HG03469 (cell line): ENCODE measurements around the gene CEP164.
"Not testable (repeated sequence)": the region's sequence is repeated elsewhere in the genome, so short reads cannot be mapped to it uniquely, and the experiment has no call there.

Source experiments
- ATAC-seq: cut with Tn5 transposase; IDR thresholded peaks from one replicate; pipeline ENCODE4 v1.9.1; 2021; ENCODE audit warnings: mild to moderate bottlenecking, moderate library complexity, moderate number of reproducible peaks; ENCODE audit not compliant: unreplicated experiment

The CEP164 gene

GRCh38 chr11:117303646-117304315, 23.9 kb upstream of the CEP164 start:
- no peak for ATAC-seq

DNA sequence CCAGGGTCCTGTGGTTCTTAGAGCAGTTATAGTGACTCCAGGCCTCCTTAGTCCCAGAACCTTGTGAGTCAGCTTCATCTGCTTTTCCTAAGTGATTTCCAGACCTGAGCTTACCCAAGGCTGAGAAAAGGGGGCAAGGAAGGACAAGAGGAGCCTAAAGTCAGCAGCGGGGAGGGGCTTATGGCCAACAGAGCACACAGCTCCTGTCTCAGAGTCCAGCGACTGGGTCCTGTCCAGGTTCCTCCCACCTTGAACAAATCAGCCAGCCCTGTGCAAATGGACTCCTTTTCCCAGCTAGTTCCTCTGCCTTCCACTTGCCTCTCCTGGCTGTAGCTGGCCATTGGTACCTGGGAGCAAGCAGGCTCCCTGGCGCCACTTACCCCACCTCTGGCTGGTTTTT, 22.5 kb upstream of the CEP164 start:
- ATAC-seq = no peak

- ATAC-seq = no peak
Measured at GRCh38 chr11:117309310-117309709, 18.3 kb upstream of the CEP164 start.

DNA sequence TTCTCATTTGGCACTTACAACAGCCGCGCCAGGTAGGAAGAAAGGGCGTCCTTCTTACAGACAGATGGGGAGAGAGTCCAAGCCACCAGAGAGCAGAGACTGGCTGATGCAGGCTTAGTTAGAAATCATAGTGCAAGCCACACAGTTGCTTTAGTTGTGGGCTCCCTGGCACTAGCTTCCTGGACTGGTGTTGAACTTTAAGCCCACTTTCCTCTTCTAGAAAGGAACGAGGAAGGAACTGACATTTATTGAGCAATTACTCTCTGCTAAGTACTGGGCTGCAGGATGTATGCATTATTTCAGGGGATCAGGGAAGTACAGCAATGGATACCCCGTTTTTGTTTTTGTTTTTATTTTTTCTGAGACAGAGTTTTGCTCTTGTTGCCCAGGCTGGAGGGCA, 14.6 kb upstream of the CEP164 start:
- no peak for ATAC-seq

- ATAC-seq = no peak
Measured at GRCh38 chr11:117313828-117314768, 13.6 kb upstream of the CEP164 start.

- ATAC-seq = no peak
Measured at GRCh38 chr11:117314840-117315239, 12.8 kb upstream of the CEP164 start.

- ATAC-seq = no peak
Measured at GRCh38 chr11:117315285-117316196, 12.1 kb upstream of the CEP164 start.

- no peak for ATAC-seq
Measured at GRCh38 chr11:117316197-117316961, 11.3 kb upstream of the CEP164 start, which contains the start of gene BACE1. BACE1 (minus strand) TSS chr11:117316256; CDS start chr11:117315795, 461 bp downstream.

DNA sequence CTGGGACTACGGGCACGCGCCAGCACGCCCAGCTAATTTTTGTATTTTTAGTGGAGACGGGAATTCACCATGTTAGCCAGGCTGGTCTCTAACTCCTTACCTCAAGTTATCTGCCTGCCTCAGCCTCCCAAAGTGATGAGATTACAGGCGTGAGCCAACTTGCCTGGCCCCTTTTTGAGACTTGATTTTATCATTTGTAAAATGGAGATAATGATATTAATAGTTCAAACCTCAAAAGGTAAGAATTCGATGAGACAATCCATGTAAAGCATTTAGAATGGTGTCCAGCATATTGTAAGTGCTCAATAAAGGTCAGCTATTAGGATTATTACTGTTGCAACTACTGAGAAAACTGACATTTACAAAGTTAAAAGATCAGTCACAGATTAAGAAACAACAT, 8.9 kb upstream of the CEP164 start:
- no peak for ATAC-seq

DNA sequence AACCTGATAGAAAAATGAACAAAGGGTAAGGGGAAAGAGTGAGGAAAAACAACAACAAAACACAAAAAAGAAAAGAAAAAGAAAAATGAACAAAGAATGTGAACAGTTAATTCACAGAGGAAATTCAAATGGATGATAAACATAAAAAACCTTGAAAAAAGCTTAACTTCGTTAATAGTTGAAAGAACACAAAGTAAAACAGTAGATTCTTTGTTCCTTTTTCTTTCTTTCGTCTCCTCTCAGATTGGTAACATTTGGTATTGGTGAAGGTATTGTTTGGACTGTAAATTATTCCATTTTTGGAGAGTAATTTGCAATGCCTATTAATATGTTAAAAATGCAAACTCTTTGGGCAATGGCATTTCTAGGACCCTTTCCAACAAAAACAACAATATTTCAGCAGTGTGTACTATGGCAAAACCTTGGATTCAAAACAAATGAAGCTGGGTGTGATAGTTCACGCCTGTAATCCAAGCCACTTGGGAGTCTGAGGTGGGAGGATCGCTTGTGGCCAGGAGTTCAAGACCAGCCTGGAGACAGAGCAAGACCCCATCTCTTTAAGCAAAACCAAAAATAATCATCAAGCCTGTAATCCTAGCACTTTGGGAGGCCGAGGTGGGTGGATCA, 8.3 kb upstream of the CEP164 start:
- ATAC-seq = no peak

GRCh38 chr11:117327255-117327566, 443 bp upstream of the CEP164 start:
- ATAC-seq = not testable (repeated sequence)

DNA sequence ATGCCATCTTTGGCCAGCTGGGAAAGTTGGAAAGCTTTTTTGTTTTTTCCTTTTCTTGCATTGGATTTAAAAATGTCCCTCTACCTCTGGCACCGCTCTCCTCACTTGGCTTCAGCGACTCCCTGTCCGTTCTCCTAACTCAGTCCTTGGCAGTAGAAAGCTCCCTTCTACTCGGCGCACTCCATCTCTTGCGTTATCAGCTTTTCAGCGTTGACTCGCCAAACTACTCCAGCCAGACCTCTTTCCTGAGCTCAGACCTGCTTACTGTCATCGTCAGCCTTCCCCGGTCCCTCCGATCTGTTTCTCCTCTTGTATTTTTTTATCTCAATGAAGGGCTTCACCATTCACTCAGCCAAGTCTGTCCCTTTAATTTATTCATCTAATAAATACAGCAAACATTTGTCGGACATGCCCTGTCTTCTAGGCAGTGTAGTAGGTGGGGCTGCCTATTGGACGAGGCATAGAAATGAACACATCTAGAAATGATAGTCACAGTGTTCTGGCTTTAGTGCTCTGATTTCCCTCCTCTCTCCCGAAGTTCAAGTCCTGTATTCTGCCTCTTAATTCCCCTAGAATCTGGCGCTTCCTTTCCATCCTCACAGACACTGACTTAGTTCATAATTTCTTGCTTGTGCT, 839 bp downstream of the CEP164 start:
- no peak for ATAC-seq

- no peak for ATAC-seq
Measured at GRCh38 chr11:117332843-117333242, 5.2 kb downstream of the CEP164 start.

DNA sequence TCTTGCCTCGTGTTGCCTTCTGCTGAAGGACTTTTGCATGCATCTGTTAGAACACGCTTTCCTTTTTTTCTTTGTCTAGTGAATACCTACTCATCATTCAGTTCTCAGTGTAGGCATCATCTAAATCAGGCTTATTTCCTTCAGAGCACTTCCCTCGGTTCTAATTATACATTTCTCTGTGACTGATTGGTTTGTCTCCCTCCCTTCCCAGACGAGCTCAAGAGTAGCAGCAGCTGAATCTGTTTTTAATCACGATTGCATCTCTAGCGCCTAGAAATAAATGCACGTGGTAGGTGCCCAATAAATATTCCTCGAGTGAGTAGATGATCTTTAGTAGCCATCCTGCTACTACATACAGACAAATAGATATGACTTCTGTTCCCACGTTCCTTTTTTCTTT, 6.3 kb downstream of the CEP164 start:
- no peak for ATAC-seq

DNA sequence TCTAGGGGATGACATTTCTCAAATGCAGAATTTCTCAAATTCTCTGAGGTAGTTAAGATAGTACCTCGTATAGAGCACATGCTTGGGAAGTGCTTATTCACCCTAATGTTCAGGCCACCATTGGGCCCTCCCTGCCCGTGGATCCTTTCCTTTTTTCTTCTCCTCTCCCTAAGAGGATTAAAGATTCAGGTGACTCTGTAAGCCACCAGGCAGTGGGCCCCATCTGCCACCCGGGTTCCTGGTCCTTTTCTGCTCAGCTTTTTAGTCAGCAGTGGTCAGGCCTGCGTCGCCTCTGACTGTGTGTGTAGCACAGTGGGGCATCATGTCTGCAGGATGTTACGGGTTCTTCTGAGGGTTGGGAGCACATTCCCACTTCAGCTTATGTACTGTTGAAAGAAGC, 7.2 kb downstream of the CEP164 start:
- ATAC-seq = no peak

DNA sequence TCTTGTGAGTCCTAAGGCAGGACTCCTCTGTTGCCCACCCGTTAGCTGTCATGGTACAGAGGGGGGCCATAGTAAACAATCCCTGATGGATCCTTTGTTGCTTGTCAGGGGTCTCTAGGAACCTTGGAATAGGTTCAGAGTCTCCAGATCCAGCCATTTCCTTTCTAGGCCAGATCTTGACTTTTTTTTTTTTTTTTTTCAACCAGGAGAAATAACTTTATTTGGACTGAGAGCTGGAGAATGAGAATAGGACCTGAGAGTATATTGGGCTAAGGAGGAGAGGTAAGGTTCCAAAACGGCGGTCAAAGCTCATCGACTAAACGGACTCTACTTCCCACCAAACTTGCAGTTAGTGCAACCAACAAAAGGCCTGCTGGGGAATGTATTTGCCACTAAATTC, 7.7 kb downstream of the CEP164 start:
- ATAC-seq = no peak

- no peak for ATAC-seq
Measured at GRCh38 chr11:117337076-117337475, 9.4 kb downstream of the CEP164 start.

DNA sequence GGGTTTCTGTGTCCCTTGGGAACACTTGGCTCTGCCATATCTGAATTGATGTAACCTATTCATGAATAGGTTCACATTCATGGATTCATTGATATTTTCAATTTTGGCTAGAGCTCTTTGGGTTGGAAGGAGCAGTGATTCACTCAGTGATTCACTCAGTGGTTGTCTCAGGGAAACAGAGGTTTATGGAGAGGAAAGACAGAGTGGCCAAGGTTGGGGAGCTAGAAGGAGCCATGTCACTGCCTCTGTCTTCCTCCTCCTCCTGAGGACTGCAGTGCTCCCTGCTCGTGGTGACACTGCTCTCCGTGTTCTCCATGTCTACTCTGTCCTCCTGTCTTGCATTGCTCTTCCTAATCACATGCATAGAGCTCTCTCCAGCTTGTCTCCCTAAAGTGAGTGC, 17.4 kb downstream of the CEP164 start:
- ATAC-seq = no peak

DNA sequence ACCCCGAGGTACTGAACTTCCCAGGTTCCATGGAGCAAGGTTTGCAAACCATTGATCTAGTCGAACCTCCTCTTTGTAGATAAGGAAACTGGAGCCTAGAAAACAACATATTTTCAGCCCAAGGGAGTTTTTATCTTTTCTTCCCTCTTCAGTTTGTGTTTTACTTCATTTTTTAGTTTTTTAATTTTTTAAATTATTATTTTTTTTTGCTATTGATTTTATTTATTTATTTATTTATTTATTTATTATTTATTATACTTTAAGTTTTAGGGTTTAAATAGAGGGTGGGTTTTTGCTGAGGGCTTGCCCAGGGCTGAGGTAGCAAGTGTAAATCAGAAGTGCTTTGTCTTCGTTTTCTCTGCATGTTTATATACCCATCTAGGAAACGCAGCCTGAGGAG, 26.9 kb downstream of the CEP164 start:
- ATAC-seq = no peak
